K562 (cell line): ENCODE data around the gene CDKN1C. TPM values are rescaled to one million over a fixed set of nuclear protein-coding genes. Genes with fewer than 3 reads are reported as not detected.

Experiments
- ATAC-seq: fragments of 200-7000 bp; cut with Tn5 transposase; 3 replicates; pipeline ENCODE4 v1.9.1; 2020; ENCODE audit warnings: moderate library complexity
- BruUV-seq: library from RNA; stranded (reverse); fragments of 400-500 nt; replicated peaks from 2 replicates; lab custom pipeline; 2021; lab: Mats Ljungman, UMichigan
- CTCF ChIA-PET: fragments of 300-600 bp; formaldehyde crosslinking; extraction: SDS; loops from one replicate; lab custom pipeline; 2021; ENCODE audit warnings: low intra/inter-chr PET ratio; lab: Yijun Ruan, JAX
- POLR2A ChIA-PET: fragments of 300-600, 350-650 bp; sonication (Branson Sonifier 250); formaldehyde crosslinking; extraction: SDS; loops from one replicate; lab custom pipeline; 2021; ENCODE audit warnings: antibody characterized with exemption, inconsistent platforms; lab: Yijun Ruan, JAX
- DNase-seq, 4 experiments: peaks; one replicate each; pipeline versions ENCODE4 v3.0.0 to v3.0.0-alpha.2; 2011 to 2018; ENCODE audit warnings: low spot score in 3 of 4, mixed read lengths in 3 of 4; ENCODE audit errors: extremely low read depth in 1 of 4
- FAIRE-seq: peaks from 2 replicates; lab custom pipeline; 2011; peaks lifted over from hg19 to GRCh38; lab: Jason Lieb, UNC
- H2AFZ ChIP-seq: 2 replicates; pipeline ENCODE4 v1.6.0; 2011; ENCODE audit warnings: low read depth, low read length, control low read depth, inconsistent platforms
- H3K27ac ChIP-seq: fragments of 200-600 bp; 3 replicates; pipeline ENCODE4 v1.8.0; 2011; ENCODE audit warnings: low read depth, mild to moderate bottlenecking, control low read depth, inconsistent platforms, low read length, moderate library complexity, mixed read lengths; ENCODE audit errors: extremely low read depth
- H3K27me3 ChIP-seq, 2 experiments: fragments of 300-600 bp in 1 of 2; 2 replicates in 1 of 2; 3 replicates in 1 of 2; pipeline versions ENCODE4 v1.6.0 to v1.8.0; 2011; ENCODE audit warnings: inconsistent platforms in 2 of 2, low read length in 2 of 2, mild to moderate bottlenecking in 1 of 2, mixed read lengths in 1 of 2, moderate library complexity in 1 of 2; ENCODE audit not compliant: control insufficient read depth in 2 of 2, insufficient read depth in 2 of 2
- H3K36me3 ChIP-seq: fragments of 300-600 bp; 3 replicates; pipeline ENCODE4 v1.8.0; 2011; ENCODE audit warnings: mild to moderate bottlenecking, low read length, inconsistent platforms; ENCODE audit not compliant: control insufficient read depth, insufficient read depth
- H3K4me1 ChIP-seq, 2 experiments: fragments of 200-600 bp in 1 of 2; replicated peaks in 1 of 2; 2 replicates in 1 of 2; 3 replicates in 1 of 2; pipeline versions ENCODE4 v1.5.1 to v1.8.0; 2011; ENCODE audit warnings: inconsistent platforms in 2 of 2, low read length in 2 of 2, mild to moderate bottlenecking in 1 of 2, mixed read lengths in 1 of 2, moderate library complexity in 1 of 2; ENCODE audit not compliant: control insufficient read depth in 2 of 2, insufficient read depth in 2 of 2
- H3K4me2 ChIP-seq: 2 replicates; pipeline ENCODE4 v1.6.1; 2011; ENCODE audit warnings: low read length, control low read depth, inconsistent platforms, mixed read lengths; ENCODE audit not compliant: insufficient read depth
- H3K4me3 ChIP-seq: fragments of 200-600 bp; sonication (generic), shearing (Covaris generic); 2 replicates; pipeline ENCODE4 v1.5.1; 2016; ENCODE audit warnings: control low read depth, inconsistent platforms
- H3K79me2 ChIP-seq: fragments of 200-600 bp; 3 replicates; pipeline ENCODE4 v1.8.0; 2011; ENCODE audit warnings: low read length, inconsistent platforms; ENCODE audit not compliant: control insufficient read depth, insufficient read depth
- H3K9ac ChIP-seq, 2 experiments: 2 replicates each; pipeline versions ENCODE4 v1.6.0 to v1.6.1; 2011; ENCODE audit warnings: low read depth in 2 of 2, low read length in 2 of 2, control low read depth in 1 of 2, inconsistent platforms in 1 of 2, mild to moderate bottlenecking in 1 of 2, mixed read lengths in 1 of 2; ENCODE audit not compliant: insufficient read depth in 1 of 2
- H3K9me1 ChIP-seq: one replicate; pipeline ENCODE4 v1.6.0; 2011; ENCODE audit warnings: inconsistent platforms, mild to moderate bottlenecking, low read length, moderate library complexity; ENCODE audit not compliant: control insufficient read depth, insufficient read depth
- H3K9me3 ChIP-seq: replicated peaks from 2 replicates; pipeline ENCODE4 v1.5.1; 2011; ENCODE audit warnings: low read depth, low read length, inconsistent platforms; ENCODE audit not compliant: control insufficient read depth, insufficient read depth
- H4K20me1 ChIP-seq: replicated peaks from 2 replicates; pipeline ENCODE4 v1.6.1; 2011; ENCODE audit warnings: low read length, inconsistent platforms, mixed read lengths; ENCODE audit not compliant: control insufficient read depth, insufficient read depth
- ATF3 ChIP-seq, 2 experiments: fragments of 450-650 bp in 1 of 2; sonication (generic) in 1 of 2; formaldehyde crosslinking in 1 of 2; IDR thresholded peaks in 1 of 2; conservative IDR thresholded peaks in 1 of 2; 2 replicates each; pipeline versions ENCODE4 v1.6.1 to v1.8.1; 2016 to 2023; ENCODE audit warnings: mild to moderate bottlenecking in 2 of 2, moderate library complexity in 2 of 2, inconsistent platforms in 1 of 2, missing genetic modification reagents in 1 of 2
- HMGXB4 ChIP-seq: sonication (generic); formaldehyde crosslinking; IDR thresholded peaks from 2 replicates; pipeline ENCODE4 v1.8.1; 2023; ENCODE audit warnings: mild to moderate bottlenecking, missing genetic modification reagents
- HNRNPL ChIP-seq: fragments of 200-400 bp; formaldehyde crosslinking; IDR thresholded peaks from 2 replicates; pipeline ENCODE4 v1.6.1; 2017; ENCODE audit warnings: low read depth, mild to moderate bottlenecking, low read length
- JUN ChIP-seq, 2 experiments: sonication (generic) in 1 of 2; formaldehyde crosslinking in 1 of 2; IDR thresholded peaks; 2 replicates each; pipeline versions ENCODE4 v1.6.1 to v1.8.0; 2012 to 2022; ENCODE audit warnings: borderline replicate concordance in 2 of 2, mild to moderate bottlenecking in 2 of 2, improper control_type of control experiment in 1 of 2, low read depth in 1 of 2, low read length in 1 of 2, missing genetic modification reagents in 1 of 2
- NFIC ChIP-seq: fragments of 450-650 bp; IDR thresholded peaks from 2 replicates; pipeline ENCODE4 v1.6.1; 2017; ENCODE audit warnings: mild to moderate bottlenecking, inconsistent platforms
- SIX5 ChIP-seq, 2 experiments: IDR thresholded peaks; 2 replicates each; pipeline ENCODE4 v1.6.1; 2011; ENCODE audit warnings: low read length in 2 of 2, borderline replicate concordance in 1 of 2, low read depth in 1 of 2, mild to moderate bottlenecking in 1 of 2, moderate library complexity in 1 of 2; ENCODE audit not compliant: insufficient read depth in 1 of 2
- ZBTB8A ChIP-seq: fragments of 450-650 bp; IDR thresholded peaks from 2 replicates; pipeline ENCODE4 v1.6.1; 2018; ENCODE audit warnings: mild to moderate bottlenecking, moderate library complexity; ENCODE audit not compliant: partially characterized antibody
- ZFP1 ChIP-seq: fragments of 450-650 bp; formaldehyde crosslinking; IDR thresholded peaks from 2 replicates; pipeline ENCODE4 v1.4.0; 2020; ENCODE audit warnings: mild to moderate bottlenecking, mixed read lengths
- ZNF24 ChIP-seq: fragments of 450-650 bp; IDR thresholded peaks from 2 replicates; pipeline ENCODE4 v1.6.1; 2016
- ZNF695 ChIP-seq: fragments of 450-650 bp; formaldehyde crosslinking; IDR thresholded peaks from 2 replicates; pipeline ENCODE4 v1.4.0; 2020; ENCODE audit warnings: mild to moderate bottlenecking, moderate library complexity
- ZSCAN29 ChIP-seq: fragments of 450-650 bp; IDR thresholded peaks from 2 replicates; pipeline ENCODE4 v1.6.1; 2017
- WGBS: fragments of 100-300 bp; shearing (Covaris generic); methylation state at CpG from one replicate; pipeline ENCODE4 v1.1.6; 2016; ENCODE audit warnings: low coverage, mixed read lengths; ENCODE audit not compliant: insufficient coverage; ENCODE audit errors: missing lambda C conversion rate; 5-methylcytosine and 5-hydroxymethylcytosine counted together
- in situ Hi-C: fragments of 300-500 bp; cut with MboI; formaldehyde crosslinking; loops from 4 replicates; pipeline ENCODE4 v1.15.0; 2018; ENCODE audit warnings: inconsistent platforms, mixed read lengths
- intact Hi-C: fragments of 100-400 bp; cut with micrococcal nuclease; formaldehyde crosslinking; loops from 2 replicates; pipeline ENCODE4 v1.14.2; 2022
- polyA plus RNA-seq, 8 experiments: library from polyadenylated mRNA; depleted of rRNA in 4 of 8; stranded (reverse) in 5 of 8; unstranded in 3 of 8; fragments of >200 nt; fragmentation: Nextera tagmentation in 2 of 8; fragmentation: Illumina TruSeq in 1 of 8; extraction: Ambion mirVana in 2 of 8; extraction: Trizol in 1 of 8; gene quantifications; 2 replicates each; pipeline versions ENCODE4 v1.2.1 to v1.2.3, GENCODE V29; 2011 to 2014; ENCODE audit warnings: inconsistent platforms in 1 of 8, missing spikeins in 1 of 8
- total RNA-seq, 7 experiments: library from RNA; depleted of rRNA in 6 of 7; stranded (reverse); fragments of >200 nt in 6 of 7; fragmentation: Illumina TruSeq in 2 of 7; extraction: Trizol in 2 of 7; gene quantifications; 2 replicates each; pipeline versions ENCODE4 v1.2.1 to v1.2.3, GENCODE V29; 2011 to 2021; ENCODE audit warnings: low replicate concordance in 1 of 7
- TF ChIP-seq, protein P1 (sequence below), 2 experiments: fragments of 150-350 bp in 1 of 2; IDR thresholded peaks; 2 replicates each; pipeline ENCODE4 v1.6.1; 2012 to 2016; ENCODE audit warnings: low read depth in 2 of 2, low read length in 2 of 2, mild to moderate bottlenecking in 1 of 2, moderate library complexity in 1 of 2
- TF ChIP-seq, protein P2 (sequence below): fragments of 450-650 bp; formaldehyde crosslinking; IDR thresholded peaks from 2 replicates; pipeline ENCODE4 v1.4.0; 2022; ENCODE audit warnings: mild to moderate bottlenecking, moderate library complexity

The CDKN1C gene
- total and polyA plus RNA-seq, 9 of the 15 experiments (the other 6 are each of a cell fraction or from before 2014, with no cell fraction given) = 2.8 to 21.1 (median 9.3) TPM

- TF ChIP-seq, protein P1, sequence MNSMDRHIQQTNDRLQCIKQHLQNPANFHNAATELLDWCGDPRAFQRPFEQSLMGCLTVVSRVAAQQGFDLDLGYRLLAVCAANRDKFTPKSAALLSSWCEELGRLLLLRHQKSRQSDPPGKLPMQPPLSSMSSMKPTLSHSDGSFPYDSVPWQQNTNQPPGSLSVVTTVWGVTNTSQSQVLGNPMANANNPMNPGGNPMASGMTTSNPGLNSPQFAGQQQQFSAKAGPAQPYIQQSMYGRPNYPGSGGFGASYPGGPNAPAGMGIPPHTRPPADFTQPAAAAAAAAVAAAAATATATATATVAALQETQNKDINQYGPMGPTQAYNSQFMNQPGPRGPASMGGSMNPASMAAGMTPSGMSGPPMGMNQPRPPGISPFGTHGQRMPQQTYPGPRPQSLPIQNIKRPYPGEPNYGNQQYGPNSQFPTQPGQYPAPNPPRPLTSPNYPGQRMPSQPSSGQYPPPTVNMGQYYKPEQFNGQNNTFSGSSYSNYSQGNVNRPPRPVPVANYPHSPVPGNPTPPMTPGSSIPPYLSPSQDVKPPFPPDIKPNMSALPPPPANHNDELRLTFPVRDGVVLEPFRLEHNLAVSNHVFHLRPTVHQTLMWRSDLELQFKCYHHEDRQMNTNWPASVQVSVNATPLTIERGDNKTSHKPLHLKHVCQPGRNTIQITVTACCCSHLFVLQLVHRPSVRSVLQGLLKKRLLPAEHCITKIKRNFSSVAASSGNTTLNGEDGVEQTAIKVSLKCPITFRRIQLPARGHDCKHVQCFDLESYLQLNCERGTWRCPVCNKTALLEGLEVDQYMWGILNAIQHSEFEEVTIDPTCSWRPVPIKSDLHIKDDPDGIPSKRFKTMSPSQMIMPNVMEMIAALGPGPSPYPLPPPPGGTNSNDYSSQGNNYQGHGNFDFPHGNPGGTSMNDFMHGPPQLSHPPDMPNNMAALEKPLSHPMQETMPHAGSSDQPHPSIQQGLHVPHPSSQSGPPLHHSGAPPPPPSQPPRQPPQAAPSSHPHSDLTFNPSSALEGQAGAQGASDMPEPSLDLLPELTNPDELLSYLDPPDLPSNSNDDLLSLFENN (IDR thresholded peaks at IDR 0.05; ENCODE audit: low read depth in 2 of 2, low read length in 2 of 2) = no peak
- peak; percentile 69 for TF ChIP-seq JUN (IDR thresholded peaks at IDR 0.05; ENCODE audit: borderline replicate concordance, low read depth, low read length)
- no peak for TF ChIP-seq JUN (CRISPR knock-in tag; IDR thresholded peaks at IDR 0.05; ENCODE audit: borderline replicate concordance)
These were observed 24.9 kb downstream of the CDKN1C start (continued) for GRCh38 chr11:2860636-2861035.

GRCh38 chr11:2859699-2860037 lies 25.9 kb downstream of the CDKN1C start:
- H3K27ac ChIP-seq = no peak overlapping the region
- H3K9ac ChIP-seq = no peak overlapping the region
- no peaks in the 10 kb centered on the region for H3K36me3 ChIP-seq
- in situ Hi-C loops = no loop called here
- peaks cover 0 to 30% of the 10 kb centered on the region in 2 experiments; a peak in 3 of 5 replicates for H3K27me3 ChIP-seq
- H3K4me3 ChIP-seq = no peak overlapping the region
- 22% methylated on average over 10 of the region's 10 CpGs for WGBS
- CTCF ChIA-PET = interaction anchor here (0.7 kb wide), 1 partner anchor 13 kb away, joined by 3 read pairs; no protein-coding TSS in a partner anchor
- H3K4me1 ChIP-seq = peaks cover 0 to 37% of the 10 kb centered on the region in 2 experiments; a peak in 2 of 5 replicates
- H3K9me1 ChIP-seq = no peaks in the 10 kb centered on the region
- no peak for ATAC-seq
- no peak overlapping the region for H2AFZ ChIP-seq
- H3K79me2 ChIP-seq = no peaks in the 10 kb centered on the region
- DNase-seq = no peak
- FAIRE-seq = no peak
- BruUV-seq = no TSS peak
- no peaks in the 10 kb centered on the region for H4K20me1 ChIP-seq
- no peak overlapping the region for H3K4me2 ChIP-seq
- intact Hi-C loops = no loop called here
- POLR2A ChIA-PET = interaction anchor here (0.6 kb wide), 1 partner anchor 20 kb away, joined by 4 read pairs; no protein-coding TSS in a partner anchor
- H3K9me3 ChIP-seq = no peaks in the 10 kb centered on the region
- no peak for TF ChIP-seq ATF3 (IDR thresholded peaks at IDR 0.05)
- TF ChIP-seq ATF3 (CRISPR knock-in tag; conservative IDR thresholded peaks at IDR 0.05) = no peak
- no peak for TF ChIP-seq ZFP1 (CRISPR knock-in tag)
- no peak for TF ChIP-seq HNRNPL
- no peak for TF ChIP-seq ZNF695 (CRISPR knock-in tag)
- no peak for TF ChIP-seq ZSCAN29
- no peak for TF ChIP-seq HMGXB4
- TF ChIP-seq, protein P2, sequence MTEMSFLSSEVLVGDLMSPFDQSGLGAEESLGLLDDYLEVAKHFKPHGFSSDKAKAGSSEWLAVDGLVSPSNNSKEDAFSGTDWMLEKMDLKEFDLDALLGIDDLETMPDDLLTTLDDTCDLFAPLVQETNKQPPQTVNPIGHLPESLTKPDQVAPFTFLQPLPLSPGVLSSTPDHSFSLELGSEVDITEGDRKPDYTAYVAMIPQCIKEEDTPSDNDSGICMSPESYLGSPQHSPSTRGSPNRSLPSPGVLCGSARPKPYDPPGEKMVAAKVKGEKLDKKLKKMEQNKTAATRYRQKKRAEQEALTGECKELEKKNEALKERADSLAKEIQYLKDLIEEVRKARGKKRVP = no peak
- TF ChIP-seq NFIC = no peak
- TF ChIP-seq ZNF24 = no peak
- no peak for TF ChIP-seq SIX5 (IDR thresholded peaks at IDR 0.05; ENCODE audit: borderline replicate concordance in 1 of 2, insufficient read depth in 1 of 2, low read depth in 1 of 2, low read length in 2 of 2)
- TF ChIP-seq ZBTB8A = no peak
